ENCODE results near the gene TNS1. TPM values are rescaled to one million over a fixed set of nuclear protein-coding genes. Genes with fewer than 3 reads are reported as not detected.

TNS1 gene
- total and polyA plus RNA-seq, 10 of the 15 experiments (the other 5 are each of a cell fraction or from before 2014, with no cell fraction given) = 0.05 to 0.44 TPM; not detected in 8

DNA sequence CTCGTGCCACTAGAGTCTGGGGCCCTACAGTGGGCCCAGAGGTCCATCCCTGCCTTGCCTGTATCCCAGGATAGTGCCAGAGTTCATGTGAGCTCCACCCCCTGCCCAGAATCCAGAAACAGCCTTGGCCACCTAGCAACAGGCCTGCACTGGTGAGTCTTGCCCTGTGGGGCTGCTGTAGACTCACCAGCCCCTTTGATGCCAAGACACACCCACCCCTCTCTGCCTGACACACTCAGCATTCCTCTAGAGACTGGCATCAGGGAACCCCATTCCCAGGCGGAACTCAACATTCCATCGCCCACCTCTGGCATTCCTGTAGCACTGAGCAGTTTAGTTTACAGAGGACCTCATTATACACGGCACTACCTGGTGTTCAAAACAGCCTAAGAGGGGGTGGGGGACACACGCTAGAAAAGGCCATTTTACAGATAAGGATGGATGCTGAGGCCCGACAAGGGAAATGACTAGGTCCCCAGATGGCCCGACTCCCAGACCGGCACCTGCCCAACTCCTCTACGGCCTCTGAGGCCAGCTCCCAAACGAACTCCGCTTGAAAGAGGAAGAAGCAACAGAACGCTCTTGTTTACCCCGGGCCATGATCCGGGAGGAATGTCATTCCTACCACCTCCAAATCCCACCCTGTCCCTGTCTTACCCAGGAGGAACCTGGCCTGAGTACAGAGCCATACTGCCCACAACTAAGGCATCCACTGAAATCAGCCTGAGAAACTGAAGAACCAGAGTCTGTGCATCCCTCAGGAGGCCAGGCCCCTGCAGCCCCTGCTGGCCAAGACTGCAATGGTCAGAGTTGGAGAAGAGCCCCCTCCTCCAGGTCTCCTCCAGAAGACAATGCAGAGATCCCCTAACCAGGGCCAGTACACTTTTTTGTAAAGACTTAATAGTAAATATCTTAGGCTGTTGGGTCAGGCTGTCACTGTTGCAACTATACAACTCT lies 180.2 kb downstream of the TNS1 start:
- no peak overlapping the region for H3K27ac ChIP-seq (ENCODE audit: control insufficient read depth, insufficient read depth)
- ATAC-seq (no peak), FAIRE-seq (no peak), DNase-seq (ENCODE audit: low read depth, low spot score) (no peak)
- no peak overlapping the region for H3K4me2 ChIP-seq (ENCODE audit: control insufficient read depth, insufficient read depth)
- H3K36me3 ChIP-seq (ENCODE audit: control insufficient read depth in 2 of 2, insufficient read depth in 2 of 2, low read length in 1 of 2) = no peaks in the 10 kb centered on the region
- no peak overlapping the region for H3K4me3 ChIP-seq
- H3K9me3 ChIP-seq (replicated peaks; ENCODE audit: control insufficient read depth, insufficient read depth, low read length) = no peaks in the 10 kb centered on the region
- no peak for TF ChIP-seq HCFC1 (IDR thresholded peaks at IDR 0.05; ENCODE audit: low read length)
- no peak for TF ChIP-seq DPF2 (IDR thresholded peaks at IDR 0.05)
- TF ChIP-seq BMI1 (IDR thresholded peaks at IDR 0.05; ENCODE audit: borderline replicate concordance) = no peak
- no peak for TF ChIP-seq CHD4 (IDR thresholded peaks at IDR 0.05)
- TF ChIP-seq, protein P1, sequence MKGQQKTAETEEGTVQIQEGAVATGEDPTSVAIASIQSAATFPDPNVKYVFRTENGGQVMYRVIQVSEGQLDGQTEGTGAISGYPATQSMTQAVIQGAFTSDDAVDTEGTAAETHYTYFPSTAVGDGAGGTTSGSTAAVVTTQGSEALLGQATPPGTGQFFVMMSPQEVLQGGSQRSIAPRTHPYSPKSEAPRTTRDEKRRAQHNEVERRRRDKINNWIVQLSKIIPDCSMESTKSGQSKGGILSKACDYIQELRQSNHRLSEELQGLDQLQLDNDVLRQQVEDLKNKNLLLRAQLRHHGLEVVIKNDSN (IDR thresholded peaks at IDR 0.05; ENCODE audit: borderline replicate concordance, extremely low read length, insufficient read depth, low read depth, low read length) = no peak
- TF ChIP-seq, protein P2, sequence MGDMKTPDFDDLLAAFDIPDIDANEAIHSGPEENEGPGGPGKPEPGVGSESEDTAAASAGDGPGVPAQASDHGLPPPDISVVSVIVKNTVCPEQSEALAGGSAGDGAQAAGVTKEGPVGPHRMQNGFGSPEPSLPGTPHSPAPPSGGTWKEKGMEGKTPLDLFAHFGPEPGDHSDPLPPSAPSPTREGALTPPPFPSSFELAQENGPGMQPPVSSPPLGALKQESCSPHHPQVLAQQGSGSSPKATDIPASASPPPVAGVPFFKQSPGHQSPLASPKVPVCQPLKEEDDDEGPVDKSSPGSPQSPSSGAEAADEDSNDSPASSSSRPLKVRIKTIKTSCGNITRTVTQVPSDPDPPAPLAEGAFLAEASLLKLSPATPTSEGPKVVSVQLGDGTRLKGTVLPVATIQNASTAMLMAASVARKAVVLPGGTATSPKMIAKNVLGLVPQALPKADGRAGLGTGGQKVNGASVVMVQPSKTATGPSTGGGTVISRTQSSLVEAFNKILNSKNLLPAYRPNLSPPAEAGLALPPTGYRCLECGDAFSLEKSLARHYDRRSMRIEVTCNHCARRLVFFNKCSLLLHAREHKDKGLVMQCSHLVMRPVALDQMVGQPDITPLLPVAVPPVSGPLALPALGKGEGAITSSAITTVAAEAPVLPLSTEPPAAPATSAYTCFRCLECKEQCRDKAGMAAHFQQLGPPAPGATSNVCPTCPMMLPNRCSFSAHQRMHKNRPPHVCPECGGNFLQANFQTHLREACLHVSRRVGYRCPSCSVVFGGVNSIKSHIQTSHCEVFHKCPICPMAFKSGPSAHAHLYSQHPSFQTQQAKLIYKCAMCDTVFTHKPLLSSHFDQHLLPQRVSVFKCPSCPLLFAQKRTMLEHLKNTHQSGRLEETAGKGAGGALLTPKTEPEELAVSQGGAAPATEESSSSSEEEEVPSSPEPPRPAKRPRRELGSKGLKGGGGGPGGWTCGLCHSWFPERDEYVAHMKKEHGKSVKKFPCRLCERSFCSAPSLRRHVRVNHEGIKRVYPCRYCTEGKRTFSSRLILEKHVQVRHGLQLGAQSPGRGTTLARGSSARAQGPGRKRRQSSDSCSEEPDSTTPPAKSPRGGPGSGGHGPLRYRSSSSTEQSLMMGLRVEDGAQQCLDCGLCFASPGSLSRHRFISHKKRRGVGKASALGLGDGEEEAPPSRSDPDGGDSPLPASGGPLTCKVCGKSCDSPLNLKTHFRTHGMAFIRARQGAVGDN (IDR thresholded peaks at IDR 0.05) = no peak
- no peak for TF ChIP-seq MXI1 (IDR thresholded peaks at IDR 0.05; ENCODE audit: low read depth, low read length)
- no peak for TF ChIP-seq STAT1 (conservative IDR thresholded peaks at IDR 0.05)
- TF ChIP-seq POLR2AphosphoS5 (IDR thresholded peaks at IDR 0.05; ENCODE audit: low read length) = no peak
- TF ChIP-seq JUNB (IDR thresholded peaks at IDR 0.05) = no peak
- TF ChIP-seq RELA (IDR thresholded peaks at IDR 0.05; ENCODE audit: borderline replicate concordance, partially characterized antibody) = no peak
- TF ChIP-seq SREBF2 (IDR thresholded peaks at IDR 0.05; ENCODE audit: low read length) = no peak
- TF ChIP-seq MEF2A (IDR thresholded peaks at IDR 0.05; ENCODE audit: insufficient read depth, low read depth, low read length) = no peak
- TF ChIP-seq CREM (IDR thresholded peaks at IDR 0.05; ENCODE audit: low read depth) = no peak
- H4K20me1 ChIP-seq (ENCODE audit: control insufficient read depth, insufficient read depth) = no peaks in the 10 kb centered on the region
- H2AFZ ChIP-seq (ENCODE audit: control insufficient read depth, low read depth, low read length) = no peak overlapping the region
- RAD21 ChIA-PET (ENCODE audit: unreplicated experiment) = no interaction called here
- in situ Hi-C loops (cut with MboI) (no loop called here), intact Hi-C loops (cut with micrococcal nuclease; ENCODE audit: unreplicated experiment) (no loop called here)
- H3K79me2 ChIP-seq (ENCODE audit: control insufficient read depth, insufficient read depth, low read length) = no peaks in the 10 kb centered on the region
- CTCF ChIA-PET = no interaction called here
- 32% methylated on average over 14 of the region's 14 CpGs for WGBS (ENCODE audit: insufficient coverage, insufficient replicate concordance, low lambda C conversion rate, missing lambda C conversion rate)
- H3K4me1 ChIP-seq (ENCODE audit: control insufficient read depth, insufficient read depth, low read length) = no peaks in the 10 kb centered on the region
- H3K27me3 ChIP-seq (replicated peaks in 1 of 2; ENCODE audit: control insufficient read depth in 2 of 2, insufficient read depth in 2 of 2, low read length in 1 of 2) = no peaks in the 10 kb centered on the region; a peak in 2 of 4 replicates
- BruUV-seq (replicated peaks) = no TSS peak
- POLR2A ChIA-PET = no interaction called here
- SMC1A ChIA-PET (ENCODE audit: uncharacterized antibody, unreplicated experiment) = no interaction called here
- H3K9ac ChIP-seq (ENCODE audit: control insufficient read depth, insufficient read depth, low read length) = no peak overlapping the region
